HCT116 (cell line): ENCODE results near the gene TNFRSF19. TPM values are rescaled to one million over a fixed set of nuclear protein-coding genes. Genes with fewer than 3 reads are reported as not detected.

Experiments used
- ATAC-seq: fragments of 200-7000 bp; cut with Tn5 transposase; 2 replicates; pipeline ENCODE4 v1.9.1; 2020; ENCODE audit warnings: mild to moderate bottlenecking, moderate library complexity
- BruUV-seq: library from RNA; stranded (reverse); fragments of 400-500 nt; replicated peaks from 2 replicates; lab custom pipeline; 2021; lab: Mats Ljungman, UMichigan
- CTCF ChIA-PET: fragments of 300-600 bp; sonication (Branson Sonifier 250); formaldehyde crosslinking; loops from one replicate; lab custom pipeline; 2021; ENCODE audit warnings: antibody characterized with exemption; lab: Charles Lee
- POLR2A ChIA-PET: fragments of 300-600, 350-600 bp; sonication (Branson Sonifier 250); formaldehyde crosslinking; loops from one replicate; lab custom pipeline; 2021; ENCODE audit warnings: antibody characterized with exemption; lab: Charles Lee
- RAD21 ChIA-PET, 2 experiments: fragments of 300-600 bp; sonication (Branson Sonifier 250); formaldehyde crosslinking; loops; one replicate each; lab custom pipeline; 2023; ENCODE audit warnings: low total read pairs in 2 of 2; ENCODE audit not compliant: uncharacterized antibody in 2 of 2, unreplicated experiment in 2 of 2, low non-redundant PET in 1 of 2; lab: Charles Lee
- DNase-seq: peaks from one replicate; pipeline ENCODE4 v3.0.0-alpha.2; 2010; ENCODE audit warnings: low read depth, low spot score
- H2AFZ ChIP-seq: fragments of 200-600 bp; shearing (Covaris generic), sonication (generic); 2 replicates; pipeline ENCODE4 v1.6.1; 2017; ENCODE audit warnings: low read depth, mixed run types, mixed read lengths, antibody characterized with exemption, low read length; ENCODE audit not compliant: poor library complexity, severe bottlenecking
- H3K27ac ChIP-seq: 2 replicates; pipeline ENCODE4 v1.5.1; 2012; ENCODE audit warnings: low read depth, low read length
- H3K27me3 ChIP-seq: fragments of 200-600 bp; sonication (generic); 2 replicates; pipeline ENCODE4 v1.6.1; 2016; ENCODE audit warnings: mixed run types, low read length, mixed read lengths; ENCODE audit not compliant: insufficient read depth
- H3K36me3 ChIP-seq, 2 experiments: fragments of 200-500 bp in 1 of 2; fragments of 200-600 bp in 1 of 2; sonication (Bioruptor generic) in 1 of 2; sonication (generic) in 1 of 2; 2 replicates each; pipeline versions ENCODE4 v1.5.1 to v1.6.1; 2014 to 2016; ENCODE audit warnings: low read length in 2 of 2, inconsistent platforms in 1 of 2, mixed read lengths in 1 of 2, mixed run types in 1 of 2; ENCODE audit not compliant: insufficient read depth in 2 of 2, control insufficient read depth in 1 of 2
- H3K4me1 ChIP-seq, 2 experiments: fragments of 200-600 bp in 1 of 2; sonication (generic) in 1 of 2; 2 replicates each; pipeline versions ENCODE4 v1.5.1 to v1.6.1; 2012 to 2017; ENCODE audit warnings: low read length in 2 of 2, inconsistent platforms in 1 of 2, mild to moderate bottlenecking in 1 of 2, mixed read lengths in 1 of 2, mixed run types in 1 of 2, moderate library complexity in 1 of 2; ENCODE audit not compliant: insufficient read depth in 2 of 2, control insufficient read depth in 1 of 2
- H3K4me2 ChIP-seq: fragments of 200-600 bp; sonication (generic); 2 replicates; pipeline ENCODE4 v1.6.1; 2017; ENCODE audit warnings: mixed run types, low read length, mixed read lengths
- H3K4me3 ChIP-seq, 2 experiments: fragments of 200-600 bp in 1 of 2; sonication (generic) in 1 of 2; replicated peaks in 1 of 2; 2 replicates each; pipeline ENCODE4 v1.5.1; 2011 to 2016; ENCODE audit warnings: low read length in 2 of 2, control low read depth in 1 of 2, low read depth in 1 of 2, mild to moderate bottlenecking in 1 of 2, mixed read lengths in 1 of 2, mixed run types in 1 of 2
- H3K79me2 ChIP-seq: fragments of 200-600 bp; sonication (generic); 2 replicates; pipeline ENCODE4 v1.6.1; 2017; ENCODE audit warnings: mild to moderate bottlenecking, mixed run types, low read length, moderate library complexity, mixed read lengths; ENCODE audit not compliant: insufficient read depth
- H3K9ac ChIP-seq: fragments of 200-600 bp; sonication (generic); 2 replicates; pipeline ENCODE4 v1.6.1; 2016; ENCODE audit warnings: low read length, mixed read lengths
- H3K9me2 ChIP-seq: fragments of 200-600 bp; sonication (generic), shearing (Covaris generic); 2 replicates; pipeline ENCODE4 v1.6.1; 2017; ENCODE audit warnings: mixed run types, mild to moderate bottlenecking, moderate library complexity; ENCODE audit not compliant: insufficient read depth
- H3K9me3 ChIP-seq, 2 experiments: fragments of 200-500 bp in 1 of 2; fragments of 200-600 bp in 1 of 2; sonication (Bioruptor generic) in 1 of 2; sonication (generic) in 1 of 2; 2 replicates each; pipeline ENCODE4 v1.6.1; 2014 to 2017; ENCODE audit warnings: low read length in 2 of 2, mixed read lengths in 2 of 2, inconsistent platforms in 1 of 2, low read depth in 1 of 2, mild to moderate bottlenecking in 1 of 2, mixed run types in 1 of 2, moderate library complexity in 1 of 2; ENCODE audit not compliant: control insufficient read depth in 1 of 2, insufficient read depth in 1 of 2
- H4K20me1 ChIP-seq: fragments of 200-600 bp; sonication (generic), shearing (Covaris generic); 2 replicates; pipeline ENCODE4 v1.6.1; 2017; ENCODE audit warnings: mixed run types, mild to moderate bottlenecking, moderate library complexity; ENCODE audit not compliant: insufficient read depth
- CBX3 ChIP-seq: IDR thresholded peaks from 2 replicates; pipeline ENCODE4 v1.6.1; 2012; ENCODE audit warnings: low read depth
- CEBPB ChIP-seq: IDR thresholded peaks from 2 replicates; pipeline ENCODE4 v1.6.1; 2012; ENCODE audit warnings: low read depth
- ELF1 ChIP-seq: IDR thresholded peaks from 2 replicates; pipeline ENCODE4 v1.6.1; 2012; ENCODE audit warnings: low read depth, borderline replicate concordance
- EZH2 ChIP-seq: fragments of 200-600 bp; sonication (generic); IDR thresholded peaks from 2 replicates; pipeline ENCODE4 v1.6.1; 2017; ENCODE audit warnings: antibody characterized with exemption, mixed run types
- EZH2phosphoT487 ChIP-seq: fragments of 200-600 bp; IDR thresholded peaks from 2 replicates; pipeline ENCODE4 v1.6.1; 2018; ENCODE audit warnings: antibody characterized with exemption, borderline replicate concordance
- JUND ChIP-seq: IDR thresholded peaks from 2 replicates; pipeline ENCODE4 v1.6.1; 2012
- POLR2A ChIP-seq: IDR thresholded peaks from 2 replicates; pipeline ENCODE4 v1.7.0; 2011; ENCODE audit warnings: borderline replicate concordance; ENCODE audit not compliant: insufficient read depth, insufficient read length; ENCODE audit errors: extremely low read depth
- POLR2AphosphoS5 ChIP-seq: IDR thresholded peaks from 2 replicates; pipeline ENCODE4 v1.6.1; 2011; ENCODE audit warnings: mild to moderate bottlenecking, low read depth, low read length, moderate library complexity
- RAD21 ChIP-seq: IDR thresholded peaks from 2 replicates; pipeline ENCODE4 v1.6.1; 2012; ENCODE audit warnings: low read depth, mild to moderate bottlenecking
- SIN3A ChIP-seq: IDR thresholded peaks from 2 replicates; pipeline ENCODE4 v1.6.1; 2012; ENCODE audit warnings: low read depth
- SP1 ChIP-seq: IDR thresholded peaks from 2 replicates; pipeline ENCODE4 v1.6.1; 2012; ENCODE audit warnings: low read depth
- SRF ChIP-seq: IDR thresholded peaks from 2 replicates; pipeline ENCODE4 v1.6.1; 2012; ENCODE audit warnings: low read depth
- YY1 ChIP-seq: IDR thresholded peaks from 2 replicates; pipeline ENCODE4 v1.6.1; 2011; ENCODE audit warnings: low read length, low read depth, moderate library complexity, mild to moderate bottlenecking; ENCODE audit not compliant: insufficient replicate concordance; ENCODE audit errors: extremely low read depth
- ZFX ChIP-seq: fragments of 450-650 bp; IDR thresholded peaks from 2 replicates; pipeline ENCODE4 v1.6.1; 2017
- intact Hi-C: fragments of 100-400 bp; cut with micrococcal nuclease; formaldehyde crosslinking; loops from 2 replicates; pipeline ENCODE4 v1.10.0; 2022
- total RNA-seq: library from RNA; stranded (reverse); gene quantifications from one replicate; pipeline ENCODE4 v1.2.1, GENCODE V29; 2021; ENCODE audit not compliant: unreplicated experiment
- TF ChIP-seq, protein P1 (sequence below): IDR thresholded peaks from 2 replicates; pipeline ENCODE4 v1.6.1; 2012; ENCODE audit warnings: low read depth
- TF ChIP-seq, protein P2 (sequence below): IDR thresholded peaks from 2 replicates; pipeline ENCODE4 v1.6.1; 2011; ENCODE audit warnings: mild to moderate bottlenecking, low read length, moderate library complexity; ENCODE audit not compliant: insufficient replicate concordance; ENCODE audit errors: extremely low read depth
- TF ChIP-seq, protein P3 (sequence below): IDR thresholded peaks from 2 replicates; pipeline ENCODE4 v1.6.1; 2012

TNFRSF19 gene
- total RNA-seq, 1 experiment from 2014 or later, result 1.1 TPM

DNA sequence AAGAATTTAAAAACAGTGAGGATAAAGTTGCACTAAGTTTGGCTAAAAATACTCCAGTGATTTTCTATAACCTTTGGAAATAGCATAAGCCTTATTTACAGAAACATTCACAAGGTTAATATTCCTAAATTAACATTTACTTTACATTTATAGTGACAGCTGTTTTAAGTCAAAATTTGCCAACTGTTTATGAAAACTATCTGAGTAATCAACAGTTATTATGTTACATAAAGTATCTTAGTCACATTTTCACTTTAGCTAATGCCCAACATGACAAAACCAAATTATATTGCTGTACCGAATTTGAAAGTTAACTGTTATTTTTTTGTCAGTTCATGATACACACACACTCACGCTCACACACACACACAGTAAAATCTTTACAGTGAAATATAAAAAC, 1.2 kb downstream of the TNFRSF19 start (continued):
- TF ChIP-seq, protein P1, sequence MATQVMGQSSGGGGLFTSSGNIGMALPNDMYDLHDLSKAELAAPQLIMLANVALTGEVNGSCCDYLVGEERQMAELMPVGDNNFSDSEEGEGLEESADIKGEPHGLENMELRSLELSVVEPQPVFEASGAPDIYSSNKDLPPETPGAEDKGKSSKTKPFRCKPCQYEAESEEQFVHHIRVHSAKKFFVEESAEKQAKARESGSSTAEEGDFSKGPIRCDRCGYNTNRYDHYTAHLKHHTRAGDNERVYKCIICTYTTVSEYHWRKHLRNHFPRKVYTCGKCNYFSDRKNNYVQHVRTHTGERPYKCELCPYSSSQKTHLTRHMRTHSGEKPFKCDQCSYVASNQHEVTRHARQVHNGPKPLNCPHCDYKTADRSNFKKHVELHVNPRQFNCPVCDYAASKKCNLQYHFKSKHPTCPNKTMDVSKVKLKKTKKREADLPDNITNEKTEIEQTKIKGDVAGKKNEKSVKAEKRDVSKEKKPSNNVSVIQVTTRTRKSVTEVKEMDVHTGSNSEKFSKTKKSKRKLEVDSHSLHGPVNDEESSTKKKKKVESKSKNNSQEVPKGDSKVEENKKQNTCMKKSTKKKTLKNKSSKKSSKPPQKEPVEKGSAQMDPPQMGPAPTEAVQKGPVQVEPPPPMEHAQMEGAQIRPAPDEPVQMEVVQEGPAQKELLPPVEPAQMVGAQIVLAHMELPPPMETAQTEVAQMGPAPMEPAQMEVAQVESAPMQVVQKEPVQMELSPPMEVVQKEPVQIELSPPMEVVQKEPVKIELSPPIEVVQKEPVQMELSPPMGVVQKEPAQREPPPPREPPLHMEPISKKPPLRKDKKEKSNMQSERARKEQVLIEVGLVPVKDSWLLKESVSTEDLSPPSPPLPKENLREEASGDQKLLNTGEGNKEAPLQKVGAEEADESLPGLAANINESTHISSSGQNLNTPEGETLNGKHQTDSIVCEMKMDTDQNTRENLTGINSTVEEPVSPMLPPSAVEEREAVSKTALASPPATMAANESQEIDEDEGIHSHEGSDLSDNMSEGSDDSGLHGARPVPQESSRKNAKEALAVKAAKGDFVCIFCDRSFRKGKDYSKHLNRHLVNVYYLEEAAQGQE, result no peak
- TF ChIP-seq CEBPB (no peak), YY1 (no peak), RAD21 (no peak), SP1 (no peak)
- TF ChIP-seq, protein P2, sequence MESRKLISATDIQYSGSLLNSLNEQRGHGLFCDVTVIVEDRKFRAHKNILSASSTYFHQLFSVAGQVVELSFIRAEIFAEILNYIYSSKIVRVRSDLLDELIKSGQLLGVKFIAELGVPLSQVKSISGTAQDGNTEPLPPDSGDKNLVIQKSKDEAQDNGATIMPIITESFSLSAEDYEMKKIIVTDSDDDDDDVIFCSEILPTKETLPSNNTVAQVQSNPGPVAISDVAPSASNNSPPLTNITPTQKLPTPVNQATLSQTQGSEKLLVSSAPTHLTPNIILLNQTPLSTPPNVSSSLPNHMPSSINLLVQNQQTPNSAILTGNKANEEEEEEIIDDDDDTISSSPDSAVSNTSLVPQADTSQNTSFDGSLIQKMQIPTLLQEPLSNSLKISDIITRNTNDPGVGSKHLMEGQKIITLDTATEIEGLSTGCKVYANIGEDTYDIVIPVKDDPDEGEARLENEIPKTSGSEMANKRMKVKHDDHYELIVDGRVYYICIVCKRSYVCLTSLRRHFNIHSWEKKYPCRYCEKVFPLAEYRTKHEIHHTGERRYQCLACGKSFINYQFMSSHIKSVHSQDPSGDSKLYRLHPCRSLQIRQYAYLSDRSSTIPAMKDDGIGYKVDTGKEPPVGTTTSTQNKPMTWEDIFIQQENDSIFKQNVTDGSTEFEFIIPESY, result no peak

DNA sequence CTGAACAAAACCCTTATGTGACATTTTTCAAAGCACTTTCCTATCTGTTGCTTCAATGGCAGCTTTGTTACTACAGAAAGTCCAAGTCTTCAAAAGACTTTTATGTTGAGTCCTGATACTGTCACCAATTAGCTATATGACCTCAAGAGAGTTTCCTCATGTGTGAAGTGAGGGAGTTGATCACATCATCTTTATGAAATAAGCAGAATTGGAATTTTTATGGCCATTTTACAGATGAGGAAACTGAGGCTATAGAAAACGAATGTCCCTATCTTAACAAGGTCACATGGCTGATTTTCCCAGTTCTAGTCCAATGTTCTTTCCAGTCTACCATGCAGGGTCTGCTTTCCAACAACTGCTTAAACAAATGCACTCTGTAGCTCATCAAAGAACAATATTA, 2.6 kb downstream of the TNFRSF19 start:
- Histone ChIP-seq H3K27me3 (peaks cover 40% of the 10 kb centered on the region), H3K9ac (no peak overlapping the region), H3K4me3 (no peak overlapping the region), H3K9me2 (no peaks in the 10 kb centered on the region), H3K4me1 (peaks cover 0 to 4% of the 10 kb centered on the region in 2 experiments; a peak in 1 of 4 replicates), H3K36me3 (no peaks in the 10 kb centered on the region), H2AFZ (no peak overlapping the region), H3K27ac (no peak overlapping the region), H3K9me3 (no peaks in the 10 kb centered on the region), H3K79me2 (no peaks in the 10 kb centered on the region), H3K4me2 (no peak overlapping the region), H4K20me1 (no peaks in the 10 kb centered on the region)
- BruUV-seq, result no TSS peak
- ChIA-PET RAD21 (no interaction called here), CTCF (no interaction called here), POLR2A (no interaction called here)
- intact Hi-C loops, result loop anchor here (10.0 kb wide), 1 partner anchor 198 kb away; no protein-coding TSS in a partner anchor
- DNase-seq (no peak), ATAC-seq (no peak)
- TF ChIP-seq CBX3, result no peak
- no peak for TF ChIP-seq SRF
- TF ChIP-seq, protein P1, result no peak
- TF ChIP-seq SIN3A, result no peak
- TF ChIP-seq EZH2, result no peak
- TF ChIP-seq POLR2AphosphoS5, result no peak
- no peak for TF ChIP-seq SP1
- no peak for TF ChIP-seq JUND
- TF ChIP-seq, protein P3, sequence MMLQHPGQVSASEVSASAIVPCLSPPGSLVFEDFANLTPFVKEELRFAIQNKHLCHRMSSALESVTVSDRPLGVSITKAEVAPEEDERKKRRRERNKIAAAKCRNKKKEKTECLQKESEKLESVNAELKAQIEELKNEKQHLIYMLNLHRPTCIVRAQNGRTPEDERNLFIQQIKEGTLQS, result no peak
- no peak for TF ChIP-seq CEBPB
- TF ChIP-seq RAD21, result no peak
- TF ChIP-seq ZFX, result no peak
- no peak for TF ChIP-seq EZH2phosphoT487
- no peak for TF ChIP-seq POLR2A
- no peak for TF ChIP-seq ELF1
- TF ChIP-seq YY1, result no peak
